DND-41 (cell line): ENCODE data around the gene SLITRK2.

Experiments used
- CTCF ChIP-seq: IDR thresholded peaks from 2 replicates; pipeline ENCODE4 v1.5.1; 2012; ENCODE audit warnings: borderline replicate concordance, low read length, moderate library complexity, mild to moderate bottlenecking; ENCODE audit not compliant: poor library complexity, severe bottlenecking; ENCODE audit errors: extremely low read depth
- EZH2 ChIP-seq: IDR thresholded peaks from 3 replicates; pipeline ENCODE4 v1.6.1; 2012; ENCODE audit warnings: borderline replicate concordance, low read depth, mild to moderate bottlenecking, moderate library complexity, low read length, inconsistent platforms; ENCODE audit not compliant: severe bottlenecking

- TF ChIP-seq CTCF: no peak
- no peak for TF ChIP-seq EZH2
These were observed 821 bp downstream of the SLITRK2 start for GRCh38 chrX:145818186-145819113.
